SK-N-SH (cell line): ENCODE results near the gene SYT6.

Source experiments
- CHD2 ChIP-seq: fragments of 150-350 bp; IDR thresholded peaks from 2 replicates; pipeline ENCODE4 v1.6.1; 2018; ENCODE audit warnings: low read length; ENCODE audit not compliant: partially characterized antibody
- EZH2phosphoT487 ChIP-seq: fragments of 200-600 bp; sonication (generic); IDR thresholded peaks from 2 replicates; pipeline ENCODE4 v1.6.1; 2017; ENCODE audit warnings: low read depth, mixed run types, mild to moderate bottlenecking, antibody characterized with exemption, moderate library complexity, borderline replicate concordance
- FOXJ3 ChIP-seq: sonication (generic); formaldehyde crosslinking; IDR thresholded peaks from 2 replicates; pipeline ENCODE4 v1.5.1; 2020; ENCODE audit warnings: mild to moderate bottlenecking, missing genetic modification reagents
- GABPA ChIP-seq: IDR thresholded peaks from 2 replicates; pipeline ENCODE4 v1.4.0; 2012; ENCODE audit warnings: low read depth, mild to moderate bottlenecking
- NFIC ChIP-seq: IDR thresholded peaks from 2 replicates; pipeline ENCODE4 v1.4.0; 2012; ENCODE audit warnings: borderline replicate concordance
- NRF1 ChIP-seq: IDR thresholded peaks from 2 replicates; pipeline ENCODE4 v1.6.1; 2012; ENCODE audit warnings: low read depth, mild to moderate bottlenecking, low read length
- POLR2AphosphoS5 ChIP-seq: IDR thresholded peaks from 2 replicates; pipeline ENCODE4 v1.6.1; 2012; ENCODE audit warnings: low read depth, low read length
- RFX5 ChIP-seq: IDR thresholded peaks from 2 replicates; pipeline ENCODE4 v1.6.1; 2012; ENCODE audit warnings: mild to moderate bottlenecking, improper control_type of control experiment, low read length
- TCF12 ChIP-seq: IDR thresholded peaks from 2 replicates; pipeline ENCODE4 v1.4.0; 2012
- TF ChIP-seq, protein P1 (sequence below): fragments of 200-600 bp; sonication (generic); IDR thresholded peaks from 2 replicates; pipeline ENCODE4 v1.6.1; 2017; ENCODE audit warnings: antibody characterized with exemption, mild to moderate bottlenecking, moderate library complexity
- TF ChIP-seq, protein P2 (sequence below): fragments of 150-350 bp; IDR thresholded peaks from 2 replicates; pipeline ENCODE4 v1.6.1; 2017; ENCODE audit warnings: antibody characterized with exemption, low read length, low read depth, borderline replicate concordance

DNA sequence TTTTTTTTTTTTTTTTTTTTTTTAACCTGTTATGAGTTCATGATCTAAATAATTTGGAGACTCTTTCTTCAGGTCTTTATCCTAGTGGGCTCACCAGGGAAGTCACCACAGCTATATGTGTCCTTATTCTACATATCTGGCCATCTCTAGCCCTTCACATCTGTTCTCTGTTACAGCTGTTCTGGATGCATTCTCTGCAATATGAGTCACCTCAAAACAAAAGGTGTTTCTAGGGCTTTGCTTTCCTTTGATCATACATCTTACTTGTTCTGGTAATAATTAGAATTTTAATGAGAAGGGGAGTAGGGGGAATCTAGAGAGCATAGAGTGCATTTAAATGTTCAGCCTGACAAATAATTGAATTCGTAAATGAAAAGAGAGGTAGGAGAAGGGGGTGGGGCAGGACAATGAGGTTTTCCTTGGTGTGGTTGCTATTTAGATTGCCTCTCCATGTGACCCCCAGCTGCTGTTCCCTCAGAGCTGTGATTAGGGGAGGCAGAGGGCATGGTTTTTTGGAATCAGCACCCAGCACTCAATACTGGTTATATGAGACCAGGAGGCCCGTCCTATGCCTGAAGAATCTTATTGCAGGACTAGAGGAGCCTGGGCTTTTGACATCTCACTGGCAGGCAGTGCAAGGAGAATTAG is 8.0 kb downstream of the SYT6 start:
- TF ChIP-seq POLR2AphosphoS5 (no peak), GABPA (no peak), FOXJ3 (CRISPR knock-in tag) (no peak), NFIC (no peak), NRF1 (no peak), RFX5 (no peak), EZH2phosphoT487 (no peak), CHD2 (no peak), TCF12 (no peak)
- TF ChIP-seq, protein P1, sequence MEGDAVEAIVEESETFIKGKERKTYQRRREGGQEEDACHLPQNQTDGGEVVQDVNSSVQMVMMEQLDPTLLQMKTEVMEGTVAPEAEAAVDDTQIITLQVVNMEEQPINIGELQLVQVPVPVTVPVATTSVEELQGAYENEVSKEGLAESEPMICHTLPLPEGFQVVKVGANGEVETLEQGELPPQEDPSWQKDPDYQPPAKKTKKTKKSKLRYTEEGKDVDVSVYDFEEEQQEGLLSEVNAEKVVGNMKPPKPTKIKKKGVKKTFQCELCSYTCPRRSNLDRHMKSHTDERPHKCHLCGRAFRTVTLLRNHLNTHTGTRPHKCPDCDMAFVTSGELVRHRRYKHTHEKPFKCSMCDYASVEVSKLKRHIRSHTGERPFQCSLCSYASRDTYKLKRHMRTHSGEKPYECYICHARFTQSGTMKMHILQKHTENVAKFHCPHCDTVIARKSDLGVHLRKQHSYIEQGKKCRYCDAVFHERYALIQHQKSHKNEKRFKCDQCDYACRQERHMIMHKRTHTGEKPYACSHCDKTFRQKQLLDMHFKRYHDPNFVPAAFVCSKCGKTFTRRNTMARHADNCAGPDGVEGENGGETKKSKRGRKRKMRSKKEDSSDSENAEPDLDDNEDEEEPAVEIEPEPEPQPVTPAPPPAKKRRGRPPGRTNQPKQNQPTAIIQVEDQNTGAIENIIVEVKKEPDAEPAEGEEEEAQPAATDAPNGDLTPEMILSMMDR, result no peak
- TF ChIP-seq, protein P2, sequence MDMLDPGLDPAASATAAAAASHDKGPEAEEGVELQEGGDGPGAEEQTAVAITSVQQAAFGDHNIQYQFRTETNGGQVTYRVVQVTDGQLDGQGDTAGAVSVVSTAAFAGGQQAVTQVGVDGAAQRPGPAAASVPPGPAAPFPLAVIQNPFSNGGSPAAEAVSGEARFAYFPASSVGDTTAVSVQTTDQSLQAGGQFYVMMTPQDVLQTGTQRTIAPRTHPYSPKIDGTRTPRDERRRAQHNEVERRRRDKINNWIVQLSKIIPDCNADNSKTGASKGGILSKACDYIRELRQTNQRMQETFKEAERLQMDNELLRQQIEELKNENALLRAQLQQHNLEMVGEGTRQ, result no peak
